NCI-H146 treated with DMSO at 0.1 percent for 48 hours (cell line): ENCODE data around the gene EDAR.

ENCODE experiments used
- DNase-seq: peaks from one replicate; lab custom pipeline; 2025; ENCODE audit not compliant: unreplicated experiment; lab: John Stamatoyannopoulos, UW

Gene EDAR

DNA sequence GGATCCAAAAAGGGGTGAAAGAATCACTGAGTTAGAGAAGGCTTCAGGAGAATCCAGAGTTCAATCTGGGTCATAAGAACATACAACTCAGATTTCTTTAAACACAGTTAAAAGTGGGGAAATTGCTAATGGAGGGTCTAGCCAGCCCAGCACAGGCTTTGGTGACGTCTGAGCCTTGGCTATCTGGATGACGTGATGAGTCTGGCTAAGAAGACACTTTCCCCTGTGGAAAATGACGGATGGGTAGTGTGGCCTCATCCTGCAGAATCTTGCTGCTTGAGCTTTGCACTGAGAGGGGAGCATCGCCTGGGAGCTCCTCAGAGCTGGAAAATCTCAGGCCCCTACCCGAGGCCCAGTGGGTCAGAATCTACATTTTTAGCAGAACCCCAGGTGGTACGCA lies 19.2 kb downstream of the EDAR start:
- DNase-seq: no peak

DNA sequence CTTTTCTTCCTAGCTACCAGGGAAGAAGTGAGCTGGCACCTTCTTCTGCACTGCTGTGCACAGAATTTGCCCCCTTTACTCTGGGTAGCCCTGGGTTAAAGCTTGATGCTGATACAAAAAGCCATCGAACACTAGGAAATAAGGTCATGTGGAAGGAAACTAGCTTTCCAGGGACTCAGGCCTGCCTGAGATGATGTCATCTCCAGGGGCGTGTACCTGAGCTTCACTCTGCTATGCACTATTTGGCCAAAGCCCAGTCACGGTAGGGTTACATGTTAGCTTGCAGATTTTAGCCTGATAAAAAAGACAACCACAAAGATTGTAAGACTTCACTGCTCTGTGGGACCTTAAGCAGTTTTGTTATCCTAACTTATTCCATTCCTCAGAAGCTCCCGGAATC lies 20.4 kb downstream of the EDAR start:
- no peak for DNase-seq

DNA sequence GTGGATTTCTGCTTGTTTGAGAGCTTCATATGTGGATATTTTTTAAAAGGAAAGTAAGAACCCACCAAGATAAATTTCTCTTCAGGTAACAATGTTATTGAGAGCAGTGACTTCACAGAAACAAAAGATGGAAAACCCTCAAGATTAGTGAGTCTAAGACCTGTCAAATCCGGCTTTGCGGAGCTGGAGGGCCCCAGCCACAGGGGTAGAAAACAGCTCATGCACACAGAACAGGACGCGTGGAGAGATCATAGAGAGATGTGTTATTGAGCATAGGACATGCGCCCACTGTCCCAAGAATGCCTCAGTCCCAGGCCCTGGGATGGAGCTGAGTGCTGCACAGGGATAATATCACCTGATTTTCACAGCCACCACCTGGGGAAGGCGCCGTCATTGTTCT lies 21.3 kb downstream of the EDAR start:
- no peak for DNase-seq

DNA sequence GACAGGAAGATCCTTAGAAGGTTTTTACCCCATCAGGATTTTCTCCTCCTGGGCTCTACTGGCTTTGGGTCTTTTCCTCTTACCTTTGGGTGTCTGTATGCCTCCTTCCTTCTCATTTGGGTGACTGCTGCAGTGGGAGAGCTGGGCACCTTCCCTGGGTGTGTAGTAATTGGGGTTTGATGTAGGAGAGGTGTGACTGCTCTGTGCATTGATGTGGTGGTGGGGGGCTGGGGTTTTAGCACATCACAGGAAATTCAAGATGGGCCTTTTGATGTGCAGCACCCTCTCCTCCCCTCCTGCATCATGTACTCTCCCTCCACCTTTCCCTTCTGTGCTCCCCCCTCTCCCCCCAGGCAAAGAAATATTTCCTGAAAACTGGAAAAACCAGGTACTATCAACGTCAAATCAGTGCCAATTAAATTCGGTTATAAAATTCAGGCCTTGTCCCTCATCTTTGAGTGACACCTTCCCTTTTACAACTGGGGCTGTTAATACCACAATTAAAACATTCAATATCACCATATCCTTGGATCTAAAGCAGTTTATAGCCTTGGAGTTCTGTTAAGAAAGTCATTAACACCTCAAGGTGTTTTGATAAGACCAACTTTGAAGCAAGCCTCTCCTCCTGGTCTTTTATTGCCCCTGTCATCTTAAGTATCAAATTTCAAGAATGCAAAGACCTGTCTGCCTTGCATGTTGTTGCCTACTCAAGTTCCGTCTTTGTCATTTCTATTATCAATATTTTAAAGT lies 23.3 kb downstream of the EDAR start:
- DNase-seq: no peak

DNA sequence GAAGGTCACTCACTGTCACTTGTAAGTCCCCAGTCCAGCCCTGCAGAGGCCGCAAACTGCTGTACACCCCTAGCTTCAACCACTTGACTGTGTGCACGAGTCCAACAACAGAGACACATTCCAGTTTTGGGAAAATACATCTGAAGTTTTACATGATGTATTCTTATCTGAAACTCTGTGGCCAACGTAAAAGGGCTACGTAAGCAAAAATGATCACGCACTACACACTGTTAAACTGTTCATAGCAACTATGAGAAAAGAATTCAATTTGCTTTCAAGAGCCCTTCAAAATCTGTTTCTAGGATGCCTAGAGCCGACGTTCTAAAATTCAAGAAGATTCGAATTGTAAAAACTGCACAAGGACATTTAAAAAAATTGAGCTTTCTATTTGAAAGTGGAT lies 26.0 kb downstream of the EDAR start:
- DNase-seq: no peak

DNA sequence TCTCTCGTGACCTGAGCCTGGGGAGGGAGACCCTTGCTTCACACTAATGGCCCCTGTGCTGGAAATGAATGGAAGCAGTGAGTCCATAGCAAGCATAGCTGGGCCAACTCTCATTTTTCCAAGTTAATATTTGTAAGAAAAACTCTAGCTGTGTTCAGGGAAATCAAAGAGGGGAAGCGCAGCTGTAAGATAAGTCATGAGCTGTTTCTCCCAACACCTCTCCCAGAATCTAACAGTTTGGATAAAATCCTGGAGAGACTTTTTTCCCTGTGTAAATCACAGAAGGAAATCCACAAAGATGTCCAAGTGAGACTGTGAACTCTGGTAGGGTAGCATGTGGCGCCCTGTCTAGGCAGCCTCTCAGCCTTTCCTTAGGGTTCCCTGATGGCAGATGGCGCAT lies 27.2 kb downstream of the EDAR start:
- no peak for DNase-seq

DNA sequence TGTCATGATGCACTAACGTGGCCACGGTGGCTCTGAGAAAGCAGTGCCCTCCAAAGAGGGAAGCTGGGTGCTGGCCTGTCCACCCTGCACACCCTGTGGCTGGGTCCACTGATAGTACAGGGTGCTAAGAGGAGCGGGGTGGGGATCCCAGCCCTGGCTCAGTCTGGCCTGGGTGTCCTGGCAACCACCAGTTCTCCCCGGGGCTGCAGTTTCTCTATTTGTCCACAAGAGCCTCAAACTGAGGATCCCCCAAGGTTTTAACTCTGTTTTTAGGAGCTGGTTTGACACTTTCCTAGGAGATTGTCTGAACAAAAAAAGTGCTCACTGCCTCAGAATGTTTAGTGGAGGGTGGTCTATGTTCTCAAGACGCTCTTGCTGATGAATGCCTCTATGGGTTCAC lies 29.0 kb downstream of the EDAR start:
- no peak for DNase-seq

DNA sequence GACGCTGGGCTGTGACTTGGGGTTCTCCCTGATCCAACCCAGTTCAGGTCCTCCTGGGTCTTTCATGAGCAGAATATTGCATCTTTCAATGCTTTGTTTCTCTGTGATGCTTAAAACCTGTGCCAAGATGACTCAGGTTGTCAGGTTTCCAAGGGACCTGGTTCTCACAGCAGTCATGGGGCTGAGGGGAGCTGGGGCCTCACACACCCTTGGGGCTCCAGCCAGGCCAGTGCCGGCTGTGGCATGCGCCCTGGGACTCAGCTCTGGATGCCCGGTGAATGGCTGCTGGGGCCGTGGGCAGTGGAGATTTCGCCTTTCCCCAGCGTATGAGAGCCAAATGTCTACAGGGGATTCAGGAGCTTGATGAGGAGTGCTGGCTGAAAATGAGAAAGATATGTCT lies 29.6 kb downstream of the EDAR start:
- DNase-seq: no peak

DNA sequence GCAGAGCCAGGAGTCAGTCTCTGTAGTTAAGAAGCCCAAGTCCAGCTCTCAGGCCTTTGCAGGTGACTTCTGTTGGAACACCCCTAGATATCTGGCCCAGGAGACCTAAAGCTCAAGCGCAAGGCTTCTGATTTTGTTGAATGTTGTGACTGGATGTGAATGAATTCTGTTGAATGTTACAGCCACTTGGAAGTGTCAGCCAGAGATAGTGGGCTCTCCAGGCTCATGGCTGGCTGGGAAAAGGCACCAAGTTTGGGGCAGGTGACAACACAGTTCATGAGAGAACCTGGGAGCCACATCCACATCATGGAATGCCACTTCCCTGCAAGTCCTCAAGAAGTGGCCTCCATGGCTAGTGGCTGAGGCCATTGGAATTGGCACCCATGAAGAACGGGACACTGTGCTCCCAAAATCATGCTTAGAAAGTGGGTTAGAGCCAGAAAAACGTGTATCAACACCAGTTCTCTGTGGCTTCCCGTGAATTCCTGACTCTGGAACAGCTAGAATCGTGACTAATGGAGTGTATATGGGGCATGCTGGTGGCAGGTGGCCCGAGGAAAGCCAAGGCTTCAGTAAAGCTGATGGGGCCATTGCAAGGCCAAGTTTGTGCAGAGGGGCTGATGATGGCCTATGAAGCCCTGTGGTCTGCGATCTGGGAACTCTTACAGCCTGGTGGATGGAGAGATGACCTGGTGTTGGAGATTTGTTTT lies 30.2 kb downstream of the EDAR start:
- DNase-seq: no peak

DNA sequence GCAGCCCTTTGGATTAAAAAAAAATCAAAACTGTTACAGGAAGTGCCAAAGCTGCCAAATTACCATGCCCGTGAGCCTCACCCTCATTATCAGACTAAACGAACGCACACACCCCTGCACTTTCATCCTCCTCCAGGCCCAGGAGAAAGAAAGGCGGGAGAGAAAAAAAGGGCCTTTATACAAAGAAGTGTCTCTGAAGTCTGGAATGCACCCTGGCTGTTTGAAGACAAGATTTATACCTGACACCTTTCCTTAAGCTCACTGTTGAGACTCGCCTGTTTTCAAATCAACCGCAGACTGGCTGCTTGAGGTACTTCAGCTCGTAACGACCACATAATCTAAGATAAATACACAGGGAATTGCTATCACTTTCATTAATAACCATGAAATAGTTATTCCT lies 31.0 kb downstream of the EDAR start:
- DNase-seq: no peak

DNA sequence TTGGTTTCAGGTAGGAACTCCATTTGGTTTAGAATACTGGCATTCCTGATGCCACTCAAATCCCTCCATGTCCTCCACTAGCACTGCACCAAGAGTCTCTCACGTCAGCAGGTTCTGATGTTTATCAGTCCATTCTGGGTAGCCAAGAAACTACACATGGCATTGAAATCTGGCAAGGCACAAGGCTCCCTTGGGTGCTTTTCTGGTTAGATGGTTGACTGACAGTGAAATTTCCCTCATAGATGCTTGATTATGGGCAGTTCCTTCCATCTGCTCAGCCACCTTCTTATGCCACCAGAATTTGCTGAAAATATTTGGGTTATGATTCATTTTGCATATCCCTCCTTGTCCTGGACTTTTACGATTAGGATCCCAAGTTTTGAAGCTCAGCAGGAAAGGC lies 32.6 kb downstream of the EDAR start:
- DNase-seq: no peak

DNA sequence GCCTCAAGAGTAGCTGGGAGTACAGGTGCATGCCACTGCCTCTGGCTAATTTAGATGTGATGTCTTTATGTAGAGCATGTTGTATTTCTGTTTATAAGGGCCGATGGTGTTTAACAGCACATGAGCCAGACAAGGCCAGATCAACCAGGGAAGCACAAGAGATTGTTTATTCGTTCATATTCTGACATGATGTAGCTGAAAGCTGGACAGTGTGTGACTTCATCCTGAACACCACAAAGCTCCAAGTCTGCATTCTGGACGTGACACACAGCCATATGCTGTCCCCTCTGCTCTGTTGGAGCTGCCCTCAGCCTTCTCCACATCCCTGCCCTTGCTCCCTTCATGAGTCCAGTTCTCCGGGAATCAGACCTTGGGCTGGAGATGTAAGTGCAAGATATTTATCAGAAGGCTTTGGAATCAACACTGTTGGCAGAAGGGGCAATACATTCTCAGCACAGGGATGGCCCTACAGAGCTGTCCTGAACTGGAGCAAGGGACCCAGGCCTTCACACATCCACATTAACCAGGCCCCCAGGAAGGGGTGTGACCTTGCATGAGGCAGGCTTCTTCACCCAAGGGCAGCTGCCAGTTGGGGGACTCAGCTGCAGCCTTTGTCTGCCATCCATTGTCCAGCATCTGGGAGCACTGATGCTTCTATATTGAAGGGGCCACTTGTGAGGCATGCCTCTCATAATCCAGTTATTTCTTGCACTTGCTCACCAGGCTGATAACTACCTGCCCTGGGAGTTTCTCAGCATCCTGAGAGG lies 38.5 kb downstream of the EDAR start:
- no peak for DNase-seq

DNA sequence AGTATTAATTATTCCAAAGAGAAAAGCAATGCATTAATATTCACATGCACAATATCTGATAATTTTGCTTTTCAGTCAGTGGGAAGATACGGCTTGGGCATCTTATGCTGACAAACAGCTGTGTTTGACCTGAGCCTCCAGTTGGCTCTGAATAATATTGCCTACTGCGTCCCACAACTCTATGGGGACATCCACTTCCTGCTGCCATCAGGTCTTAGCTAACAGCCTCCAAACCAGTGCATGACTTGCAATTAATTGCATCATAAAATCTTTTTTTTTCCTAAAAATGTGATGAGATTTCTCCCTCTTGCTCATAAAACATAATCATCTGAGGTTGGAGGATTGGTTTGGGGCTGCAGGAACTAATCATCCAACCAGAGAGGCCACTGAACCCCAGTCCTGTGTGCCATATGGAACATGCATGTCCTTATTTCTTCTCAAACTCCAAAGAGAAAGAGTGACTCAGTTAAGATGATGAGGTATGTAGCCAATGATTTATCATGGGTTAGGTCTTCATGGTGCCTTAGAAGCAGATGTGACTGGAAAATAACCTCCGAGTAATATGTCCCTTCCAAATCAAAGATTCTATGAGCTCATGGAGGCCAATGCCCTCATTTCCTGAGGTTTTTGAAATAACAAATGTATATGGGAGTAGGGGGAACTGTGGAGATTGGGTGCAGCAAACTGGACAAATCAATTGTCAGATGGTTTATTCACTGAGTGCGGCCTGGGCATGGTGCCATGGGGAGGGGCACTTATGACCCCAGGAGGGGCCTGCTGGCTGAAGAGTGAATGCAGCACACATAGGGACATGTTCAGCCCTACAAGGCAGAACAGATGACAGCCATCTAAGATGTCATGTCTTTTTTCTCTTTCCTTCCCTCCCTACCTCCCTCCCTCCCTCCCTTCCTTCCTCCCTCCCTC lies 39.4 kb downstream of the EDAR start:
- DNase-seq: no peak

DNA sequence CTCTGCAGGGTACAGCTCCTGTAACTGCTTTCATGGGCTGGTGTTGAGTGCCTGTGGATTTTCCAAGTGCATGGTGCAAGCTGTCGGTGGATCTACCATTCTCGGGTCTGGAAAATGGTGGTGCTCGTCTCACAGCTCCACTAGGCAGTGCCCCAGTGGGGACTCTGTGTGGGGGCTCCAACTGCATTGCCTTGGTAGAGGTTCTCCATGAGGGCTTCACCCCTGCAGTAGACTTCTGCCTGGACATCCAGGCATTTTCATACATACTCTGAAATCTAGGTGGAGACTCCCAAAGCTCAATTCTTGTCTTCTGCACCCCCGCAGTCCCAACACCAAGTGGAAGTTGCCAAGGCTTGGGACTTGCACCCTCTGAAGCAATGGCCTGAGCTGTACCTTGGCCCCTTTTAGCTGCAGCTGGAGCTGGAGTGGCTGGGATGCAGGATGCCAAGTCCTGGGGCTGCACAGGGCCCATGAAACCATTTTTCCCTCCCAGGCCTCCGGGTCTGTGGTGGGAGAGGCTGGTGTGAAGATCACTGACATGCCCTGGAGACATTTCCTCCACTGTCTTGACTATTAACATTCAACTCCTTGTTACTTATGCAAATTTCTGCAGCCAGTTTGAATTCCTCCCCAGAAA lies 41.6 kb downstream of the EDAR start:
- no peak for DNase-seq

DNA sequence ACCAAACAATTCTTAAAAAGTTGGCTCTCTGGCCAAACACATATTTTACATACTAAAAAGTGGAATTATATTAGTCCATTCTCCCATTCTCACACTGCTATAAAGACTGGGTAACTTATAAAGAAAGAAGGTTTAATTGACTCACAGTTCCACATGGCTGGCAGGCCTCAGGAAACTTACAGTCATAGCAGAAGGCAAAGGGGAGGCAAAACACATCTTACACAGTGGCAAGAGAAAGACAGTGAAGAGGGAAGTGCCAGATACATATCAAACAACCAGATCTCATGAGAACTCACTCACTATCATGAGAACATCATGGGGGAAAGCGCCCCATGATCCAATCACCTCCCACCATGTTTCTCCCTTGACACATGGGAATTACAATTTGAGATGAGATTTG lies 42.6 kb downstream of the EDAR start:
- DNase-seq: no peak

DNA sequence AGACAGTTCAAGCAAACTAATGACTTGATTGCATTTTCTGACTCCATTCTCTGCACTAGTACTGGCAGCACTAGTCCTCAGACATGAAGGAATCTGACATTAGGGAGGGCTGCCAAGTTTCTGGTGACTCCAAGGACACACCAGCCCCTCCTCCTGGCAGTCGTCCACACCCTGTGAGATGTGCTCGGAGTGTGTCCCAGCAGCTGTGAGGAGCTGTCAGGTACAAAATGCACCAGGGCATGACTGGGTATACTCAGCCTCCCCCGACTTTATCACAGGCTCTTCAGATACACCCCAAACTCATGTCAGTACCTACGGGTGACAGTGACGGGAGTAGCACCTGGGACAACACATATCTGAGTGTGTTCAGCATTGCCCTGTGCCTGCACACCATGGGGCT lies 43.1 kb downstream of the EDAR start:
- DNase-seq: no peak

DNA sequence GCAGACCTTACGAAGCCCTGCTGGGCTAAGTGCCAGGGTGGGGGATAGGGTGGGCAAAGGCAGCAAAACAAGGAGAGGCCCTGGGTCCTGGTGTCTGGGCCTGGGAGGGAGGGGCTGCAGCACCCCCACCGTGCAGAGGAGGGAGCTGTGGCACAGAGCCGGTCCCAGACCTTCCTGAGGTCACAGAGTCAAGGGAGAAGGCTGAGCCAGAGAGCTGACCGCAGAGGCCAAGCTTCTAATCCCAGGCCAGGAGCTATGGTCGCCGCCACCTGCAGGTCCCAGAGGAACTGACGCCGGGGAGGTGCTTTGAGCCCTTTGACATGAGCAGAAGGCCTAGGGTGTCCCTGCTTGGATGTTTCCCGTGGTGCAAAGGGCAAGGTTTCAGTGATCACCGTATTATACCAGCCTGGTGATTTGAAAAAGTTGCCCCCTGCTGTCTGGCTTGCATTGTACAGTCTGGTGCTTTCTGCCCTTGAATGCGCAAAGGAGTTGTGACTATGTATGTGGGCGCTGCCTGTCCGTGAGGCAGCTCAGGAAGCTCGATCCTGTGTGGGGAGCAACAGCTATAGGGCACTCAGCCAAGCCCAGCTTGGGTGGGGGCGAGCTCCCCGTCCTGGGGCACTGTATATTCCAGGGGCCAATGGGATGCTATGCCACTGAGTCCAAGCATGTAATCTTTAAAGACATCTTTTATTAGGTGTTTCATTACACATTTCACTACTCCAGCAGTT lies 44.3 kb downstream of the EDAR start:
- DNase-seq: no peak

DNA sequence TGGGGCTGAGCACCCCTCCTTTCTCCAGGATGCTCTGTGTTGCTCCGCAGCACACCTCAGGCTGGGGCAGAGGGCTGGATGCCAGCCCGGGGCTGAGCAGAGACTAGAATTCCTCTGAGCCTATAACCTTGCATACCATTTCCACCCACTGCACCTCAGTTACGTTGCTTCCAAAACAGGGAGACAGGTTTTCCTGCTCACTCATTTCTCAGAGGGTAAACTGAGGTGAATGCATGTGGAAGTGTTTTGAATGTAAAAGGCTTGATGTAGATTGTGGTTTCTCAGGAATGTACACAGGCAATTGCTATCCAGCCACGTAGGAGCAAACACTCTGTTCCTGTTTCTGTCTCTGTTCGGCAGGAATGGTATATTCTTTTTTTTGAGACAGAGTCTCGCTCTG lies 45.3 kb downstream of the EDAR start:
- no peak for DNase-seq

DNA sequence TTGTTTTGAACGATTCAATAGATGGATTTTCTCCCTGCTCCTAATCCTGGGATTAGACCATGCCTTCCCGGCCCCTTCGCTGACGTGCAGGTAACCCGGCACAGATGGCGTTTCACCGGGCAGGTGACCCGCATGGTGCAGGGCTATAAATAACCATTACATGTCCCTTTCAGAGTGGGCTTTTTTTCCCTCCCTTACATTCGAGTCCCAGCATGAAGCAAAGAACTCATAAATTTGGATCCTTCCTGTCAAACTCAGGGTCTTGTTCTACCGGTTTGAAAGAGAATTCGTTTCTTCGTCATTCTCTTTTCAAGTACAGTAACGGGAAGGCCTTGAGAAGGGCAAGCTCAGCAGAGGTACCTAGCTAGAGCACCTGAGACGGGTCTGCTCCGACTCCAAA lies 46.1 kb downstream of the EDAR start:
- DNase-seq: no peak

DNA sequence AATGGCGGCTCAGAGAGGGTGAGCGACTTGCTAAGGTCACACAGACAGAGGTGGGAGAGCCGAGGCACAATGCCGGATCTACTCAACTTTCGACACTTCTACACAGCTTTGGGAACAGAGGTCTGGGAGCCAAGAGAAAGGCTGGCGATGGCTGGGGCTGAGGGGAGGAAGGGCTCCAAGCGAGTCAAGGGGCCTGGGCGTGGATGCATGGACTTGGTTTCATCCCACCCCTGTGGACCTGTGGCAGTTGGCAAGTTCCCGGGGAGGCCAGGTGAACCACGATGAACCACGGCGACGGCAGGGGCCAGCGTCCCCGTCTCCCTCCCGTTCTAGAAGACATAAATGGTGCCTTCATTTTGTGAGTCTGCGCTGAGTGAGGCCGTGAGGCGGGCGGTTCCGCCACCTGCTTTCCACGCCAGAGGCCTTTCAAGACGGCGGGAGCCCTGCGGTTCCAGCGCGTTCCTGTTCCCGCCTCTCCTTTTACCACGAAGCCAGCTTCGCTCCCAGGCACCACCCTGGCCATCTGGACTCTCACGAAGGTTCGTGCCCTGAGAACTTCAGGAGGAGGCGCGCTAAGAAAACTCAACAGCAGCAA lies 46.7 kb downstream of the EDAR start:
- no peak for DNase-seq
